Bone marrow (tissue), 2 donors: ENCODE data around the gene GUCA2A.

Experiments used
- DNase-seq, 2 donors: peaks; one replicate each; lab custom pipeline; 2025; lab: John Stamatoyannopoulos, UW

Gene GUCA2A

GRCh38 chr1:42153624-42154023 is 10.9 kb downstream of the GUCA2A start:
- DNase-seq = no peak

- no peak for DNase-seq
Observed at GRCh38 chr1:42152907-42153600, 11.5 kb downstream of the GUCA2A start, which contains the start of gene GUCA2B. Gene GUCA2B (plus strand): TSS chr1:42153410. CDS start chr1:42153451, 41 bp downstream.

GRCh38 chr1:42152119-42152518 is 12.4 kb downstream of the GUCA2A start:
- no peak for DNase-seq

GRCh38 chr1:42150651-42151050 is 13.9 kb downstream of the GUCA2A start:
- no peak for DNase-seq

- no peak for DNase-seq
Observed at GRCh38 chr1:42148166-42148565, 16.4 kb downstream of the GUCA2A start.

GRCh38 chr1:42146626-42147320 is 17.8 kb downstream of the GUCA2A start:
- peak in 1 of 2 donors; percentile 7 for DNase-seq

- no peak for DNase-seq
Observed at GRCh38 chr1:42145764-42146625, 18.6 kb downstream of the GUCA2A start.

GRCh38 chr1:42145389-42145716 is 19.2 kb downstream of the GUCA2A start:
- DNase-seq = no peak

- no peak for DNase-seq
Observed at GRCh38 chr1:42144711-42145388, 19.7 kb downstream of the GUCA2A start.

- no peak for DNase-seq
Observed at GRCh38 chr1:42143896-42144710, 20.4 kb downstream of the GUCA2A start.

GRCh38 chr1:42142894-42143675 is 21.5 kb downstream of the GUCA2A start:
- DNase-seq = no peak

GRCh38 chr1:42141978-42142377 is 22.6 kb downstream of the GUCA2A start:
- DNase-seq = no peak

GRCh38 chr1:42140191-42140590 is 24.4 kb downstream of the GUCA2A start:
- DNase-seq = no peak

- DNase-seq = no peak
Observed at GRCh38 chr1:42139444-42139843, 25.1 kb downstream of the GUCA2A start.

GRCh38 chr1:42138586-42138985 is 26.0 kb downstream of the GUCA2A start:
- no peak for DNase-seq

- no peak for DNase-seq
Observed at GRCh38 chr1:42137766-42138165, 26.8 kb downstream of the GUCA2A start.

- no peak for DNase-seq
Observed at GRCh38 chr1:42136466-42136865, 28.1 kb downstream of the GUCA2A start.

GRCh38 chr1:42135426-42135825 is 29.1 kb downstream of the GUCA2A start:
- DNase-seq = no peak

- DNase-seq = no peak
Observed at GRCh38 chr1:42133809-42134526, 30.6 kb downstream of the GUCA2A start.

GRCh38 chr1:42133390-42133789 is 31.2 kb downstream of the GUCA2A start:
- DNase-seq = no peak
